ENCODE results near the gene HCRT.

HCRT gene

GRCh38 chr17:42227849-42228700, 42.8 kb upstream of the HCRT start:
- no peaks in the 10 kb centered on the region for H3K27me3 ChIP-seq (ENCODE audit: insufficient read depth, low read length)
- H3K4ac ChIP-seq (ENCODE audit: low read depth, low read length) = no peak overlapping the region
- no peak overlapping the region for H2BK120ac ChIP-seq (ENCODE audit: insufficient read depth, low read length, poor library complexity)
- no peak overlapping the region for H3K9ac ChIP-seq (ENCODE audit: low read length)
- H2AK5ac ChIP-seq (ENCODE audit: low read length) = no peak overlapping the region
- WGBS (ENCODE audit: extremely low coverage, insufficient coverage, insufficient read length) = no CpG with 5 or more reads among the region's 11 CpGs
- H3K4me1 ChIP-seq (ENCODE audit: control insufficient read depth in 1 of 2, insufficient read depth in 2 of 2, low read length in 2 of 2) = no peaks in the 10 kb centered on the region
- no peaks in the 10 kb centered on the region for H3K79me1 ChIP-seq (ENCODE audit: low read length)
- no peak overlapping the region for H2AFZ ChIP-seq (ENCODE audit: insufficient read depth, low read length, poor library complexity)
- H2BK5ac ChIP-seq (ENCODE audit: low read depth, low read length, poor library complexity) = no peak overlapping the region
- no peak overlapping the region for H3K4me3 ChIP-seq (ENCODE audit: low read depth, low read length)
- no peak overlapping the region for H3K23ac ChIP-seq (ENCODE audit: low read length)
- peaks cover 2 to 8% of the 10 kb centered on the region in 2 experiments for H3K36me3 ChIP-seq (ENCODE audit: control insufficient read depth in 1 of 2, insufficient read depth in 2 of 2, low read length in 2 of 2)
- no peaks in the 10 kb centered on the region for H3K79me2 ChIP-seq (ENCODE audit: control insufficient read depth, insufficient read depth, low read length, poor library complexity)
- no peak overlapping the region for H3K27ac ChIP-seq (ENCODE audit: low read depth, low read length)
- H4K12ac ChIP-seq (ENCODE audit: low read depth, low read length) = no peak overlapping the region
- no peaks in the 10 kb centered on the region for H3K9me3 ChIP-seq (ENCODE audit: insufficient read depth, low read depth, low read length)
- H3K4me2 ChIP-seq (ENCODE audit: low read length) = no peak overlapping the region
- DNase-seq = no peak
- no peak overlapping the region for H2BK12ac ChIP-seq (ENCODE audit: low read length)
- no peak overlapping the region for H4K91ac ChIP-seq (ENCODE audit: low read depth, low read length)
- H3K18ac ChIP-seq (ENCODE audit: low read length) = no peak overlapping the region
- H4K8ac ChIP-seq (ENCODE audit: low read depth, low read length) = no peak overlapping the region
- no peak overlapping the region for H3K14ac ChIP-seq (ENCODE audit: low read length)

- H2AK5ac ChIP-seq (ENCODE audit: low read length) = no peak overlapping the region
- peaks cover 6 to 10% of the 10 kb centered on the region in 2 experiments for H3K36me3 ChIP-seq (ENCODE audit: control insufficient read depth in 1 of 2, insufficient read depth in 2 of 2, low read length in 2 of 2)
- no peak overlapping the region for H3K23ac ChIP-seq (ENCODE audit: low read length)
- no peaks in the 10 kb centered on the region for H3K79me1 ChIP-seq (ENCODE audit: low read length)
- no peaks in the 10 kb centered on the region for H3K27me3 ChIP-seq (ENCODE audit: insufficient read depth, low read length)
- H4K8ac ChIP-seq (ENCODE audit: low read depth, low read length) = no peak overlapping the region
- H3K4me1 ChIP-seq (ENCODE audit: control insufficient read depth in 1 of 2, insufficient read depth in 2 of 2, low read length in 2 of 2) = no peaks in the 10 kb centered on the region
- no peak overlapping the region for H2BK12ac ChIP-seq (ENCODE audit: low read length)
- H3K4ac ChIP-seq (ENCODE audit: low read depth, low read length) = no peak overlapping the region
- H4K12ac ChIP-seq (ENCODE audit: low read depth, low read length) = no peak overlapping the region
- no CpG with 5 or more reads among the region's 5 CpGs for WGBS (ENCODE audit: extremely low coverage, insufficient coverage, insufficient read length)
- no peak overlapping the region for H3K27ac ChIP-seq (ENCODE audit: low read depth, low read length)
- H3K4me2 ChIP-seq (ENCODE audit: low read length) = no peak overlapping the region
- no peak overlapping the region for H2BK5ac ChIP-seq (ENCODE audit: low read depth, low read length, poor library complexity)
- H2AFZ ChIP-seq (ENCODE audit: insufficient read depth, low read length, poor library complexity) = no peak overlapping the region
- DNase-seq = no peak
- H3K79me2 ChIP-seq (ENCODE audit: control insufficient read depth, insufficient read depth, low read length, poor library complexity) = no peaks in the 10 kb centered on the region
- no peak overlapping the region for H4K91ac ChIP-seq (ENCODE audit: low read depth, low read length)
- no peak overlapping the region for H3K18ac ChIP-seq (ENCODE audit: low read length)
- H2BK120ac ChIP-seq (ENCODE audit: insufficient read depth, low read length, poor library complexity) = no peak overlapping the region
- no peak overlapping the region for H3K9ac ChIP-seq (ENCODE audit: low read length)
- H3K14ac ChIP-seq (ENCODE audit: low read length) = no peak overlapping the region
- H3K9me3 ChIP-seq (ENCODE audit: insufficient read depth, low read depth, low read length) = no peaks in the 10 kb centered on the region
- no peak overlapping the region for H3K4me3 ChIP-seq (ENCODE audit: low read depth, low read length)
Measured at GRCh38 chr17:42225646-42226045, 40.4 kb upstream of the HCRT start.

- Histone ChIP-seq H4K91ac (ENCODE audit: low read depth, low read length) (no peak overlapping the region), H2BK12ac (ENCODE audit: low read length) (no peak overlapping the region), H3K14ac (ENCODE audit: low read length) (no peak overlapping the region), H2AK5ac (ENCODE audit: low read length) (no peak overlapping the region), H3K27ac (ENCODE audit: low read depth, low read length) (no peak overlapping the region), H3K36me3 (ENCODE audit: control insufficient read depth in 1 of 2, insufficient read depth in 2 of 2, low read length in 2 of 2) (peaks cover 6 to 10% of the 10 kb centered on the region in 2 experiments), H2BK120ac (ENCODE audit: insufficient read depth, low read length, poor library complexity) (no peak overlapping the region), H2AFZ (ENCODE audit: insufficient read depth, low read length, poor library complexity) (no peak overlapping the region), H3K79me1 (ENCODE audit: low read length) (no peaks in the 10 kb centered on the region), H3K9me3 (ENCODE audit: insufficient read depth, low read depth, low read length) (no peaks in the 10 kb centered on the region), H4K8ac (ENCODE audit: low read depth, low read length) (no peak overlapping the region), H3K4me1 (ENCODE audit: control insufficient read depth in 1 of 2, insufficient read depth in 2 of 2, low read length in 2 of 2) (no peaks in the 10 kb centered on the region), H3K4me3 (ENCODE audit: low read depth, low read length) (no peak overlapping the region), H3K4me2 (ENCODE audit: low read length) (no peak overlapping the region), H3K9ac (ENCODE audit: low read length) (no peak overlapping the region), H3K18ac (ENCODE audit: low read length) (no peak overlapping the region), H4K12ac (ENCODE audit: low read depth, low read length) (no peak overlapping the region), H2BK5ac (ENCODE audit: low read depth, low read length, poor library complexity) (no peak overlapping the region), H3K4ac (ENCODE audit: low read depth, low read length) (no peak overlapping the region), H3K27me3 (ENCODE audit: insufficient read depth, low read length) (no peaks in the 10 kb centered on the region), H3K23ac (ENCODE audit: low read length) (no peak overlapping the region), H3K79me2 (ENCODE audit: control insufficient read depth, insufficient read depth, low read length, poor library complexity) (no peaks in the 10 kb centered on the region)
- no CpG with 5 or more reads among the region's 6 CpGs for WGBS (ENCODE audit: extremely low coverage, insufficient coverage, insufficient read length)
- DNase-seq = no peak
Measured at GRCh38 chr17:42224651-42225050, 39.4 kb upstream of the HCRT start.

- Histone ChIP-seq H3K4ac (ENCODE audit: low read depth, low read length) (no peak overlapping the region), H2BK120ac (ENCODE audit: insufficient read depth, low read length, poor library complexity) (no peak overlapping the region), H3K9me3 (ENCODE audit: insufficient read depth, low read depth, low read length) (no peaks in the 10 kb centered on the region), H3K9ac (ENCODE audit: low read length) (no peak overlapping the region), H3K4me2 (ENCODE audit: low read length) (no peak overlapping the region), H3K4me3 (ENCODE audit: low read depth, low read length) (peak overlapping the region; percentile 22), H2BK12ac (ENCODE audit: low read length) (no peak overlapping the region), H3K23ac (ENCODE audit: low read length) (no peak overlapping the region), H3K14ac (ENCODE audit: low read length) (no peak overlapping the region), H2BK5ac (ENCODE audit: low read depth, low read length, poor library complexity) (no peak overlapping the region), H3K79me2 (ENCODE audit: control insufficient read depth, insufficient read depth, low read length, poor library complexity) (no peaks in the 10 kb centered on the region), H3K27ac (ENCODE audit: low read depth, low read length) (no peak overlapping the region), H4K12ac (ENCODE audit: low read depth, low read length) (no peak overlapping the region), H2AFZ (ENCODE audit: insufficient read depth, low read length, poor library complexity) (no peak overlapping the region), H3K27me3 (ENCODE audit: insufficient read depth, low read length) (no peaks in the 10 kb centered on the region), H4K8ac (ENCODE audit: low read depth, low read length) (no peak overlapping the region), H2AK5ac (ENCODE audit: low read length) (no peak overlapping the region), H3K18ac (ENCODE audit: low read length) (no peak overlapping the region), H3K36me3 (ENCODE audit: control insufficient read depth in 1 of 2, insufficient read depth in 2 of 2, low read length in 2 of 2) (peaks cover 14 to 15% of the 10 kb centered on the region in 2 experiments), H3K79me1 (ENCODE audit: low read length) (no peaks in the 10 kb centered on the region), H4K91ac (ENCODE audit: low read depth, low read length) (no peak overlapping the region), H3K4me1 (ENCODE audit: control insufficient read depth in 1 of 2, insufficient read depth in 2 of 2, low read length in 2 of 2) (no peaks in the 10 kb centered on the region)
- WGBS (ENCODE audit: extremely low coverage, insufficient coverage, insufficient read length) = no CpG with 5 or more reads among the region's 3 CpGs
- DNase-seq = peak; percentile 27 to 57
Measured at GRCh38 chr17:42221886-42222745, 36.9 kb upstream of the HCRT start.
